BLaER1 treated with 17β-estradiol and CSF1 and Interleukin-3, amounts not matched to agents 10 nM and 100 nM (cell line): ENCODE measurements around the gene DSTN.

Source experiments
- H3K27ac ChIP-seq, 11 experiments: shearing (Covaris generic); formaldehyde crosslinking; 2 replicates each; pipeline ENCODE4 v1.8.1; 2022
- H3K27me3 ChIP-seq, 11 experiments: shearing (Covaris generic); formaldehyde crosslinking; 2 replicates each; pipeline ENCODE4 v1.8.1; 2022
- H3K36me3 ChIP-seq, 11 experiments: shearing (Covaris generic); formaldehyde crosslinking; 2 replicates each; pipeline ENCODE4 v1.8.1; 2022
- H3K4me1 ChIP-seq, 10 experiments: shearing (Covaris generic); formaldehyde crosslinking; 2 replicates each; pipeline ENCODE4 v1.8.1; 2022
- H3K4me2 ChIP-seq, 11 experiments: shearing (Covaris generic); formaldehyde crosslinking; 2 replicates each; pipeline ENCODE4 v1.8.1; 2022
- H3K4me3 ChIP-seq, 10 experiments: shearing (Covaris generic); formaldehyde crosslinking; 2 replicates each; pipeline ENCODE4 v1.8.1; 2022
- H3K9ac ChIP-seq, 11 experiments: shearing (Covaris generic); formaldehyde crosslinking; 2 replicates each; pipeline ENCODE4 v1.8.1; 2022
- H3K9me3 ChIP-seq, 11 experiments: shearing (Covaris generic); formaldehyde crosslinking; replicated peaks in 1 of 11; 2 replicates each; pipeline ENCODE4 v1.8.1; 2022
- H4K20me1 ChIP-seq, 11 experiments: shearing (Covaris generic); formaldehyde crosslinking; 2 replicates each; pipeline ENCODE4 v1.8.1; 2022
- Cebpa-rat ChIP-seq, 11 experiments: shearing (Covaris generic); IDR thresholded peaks; 2 replicates each; pipeline ENCODE4 v1.8.1; 2022

DSTN gene

GRCh38 chr20:17579369-17580039 is 9.6 kb downstream of the DSTN start:
- peaks cover 0 to 76% (median 0%) of the 10 kb centered on the region in 11 experiments; a peak in 6 of 22 replicates for H4K20me1 ChIP-seq
- no peak for TF ChIP-seq Cebpa-rat (IDR thresholded peaks at IDR 0.05)

GRCh38 chr20:17580895-17581294 is 11.0 kb downstream of the DSTN start:
- H3K27ac ChIP-seq = no peak overlapping the region
- peaks cover 0 to 3% (median 0%) of the 10 kb centered on the region in 10 experiments; a peak in 1 of 20 replicates for H3K4me1 ChIP-seq
- no peak overlapping the region for H3K4me2 ChIP-seq
- no peaks in the 10 kb centered on the region for H3K27me3 ChIP-seq
- no peak for TF ChIP-seq Cebpa-rat (IDR thresholded peaks at IDR 0.05)
- H3K9me3 ChIP-seq = peaks cover 0 to 6% (median 0%) of the 10 kb centered on the region in 11 experiments; a peak in 1 of 22 replicates
- no peak overlapping the region for H3K9ac ChIP-seq
- H4K20me1 ChIP-seq = peaks cover 0 to 72% (median 0%) of the 10 kb centered on the region in 11 experiments; a peak in 5 of 22 replicates
- H3K36me3 ChIP-seq = peaks cover 0 to 4% (median 0%) of the 10 kb centered on the region in 11 experiments; a peak in 3 of 22 replicates
- H3K4me3 ChIP-seq = no peak overlapping the region

More at GRCh38 chr20:17579369-17580039, 9.6 kb downstream of the DSTN start:
- H3K36me3 ChIP-seq = peaks cover 0 to 4% (median 0%) of the 10 kb centered on the region in 11 experiments; a peak in 3 of 22 replicates
- H3K27me3 ChIP-seq = no peaks in the 10 kb centered on the region
- H3K27ac ChIP-seq = no peak overlapping the region
- 0 out of 20 replicates have a peak, but pooled peaks cover 0 to 3% (median 0%) of the 10 kb centered on the region in 10 experiments for H3K4me1 ChIP-seq
- H3K9me3 ChIP-seq = peaks cover 0 to 6% (median 0%) of the 10 kb centered on the region in 11 experiments; a peak in 1 of 22 replicates
- no peak overlapping the region for H3K9ac ChIP-seq
- H3K4me2 ChIP-seq = no peak overlapping the region
- H3K4me3 ChIP-seq = no peak overlapping the region

- no peak for TF ChIP-seq Cebpa-rat (IDR thresholded peaks at IDR 0.05)
- Histone ChIP-seq H3K4me3 (no peak overlapping the region), H3K4me1 (peaks cover 0 to 11% (median 4%) of the 10 kb centered on the region in 10 experiments; a peak in 8 of 20 replicates), H3K27ac (no peak overlapping the region), H3K4me2 (no peak overlapping the region), H4K20me1 (peaks cover 0 to 73% (median 0%) of the 10 kb centered on the region in 11 experiments; a peak in 5 of 22 replicates), H3K36me3 (peaks cover 0 to 4% (median 0%) of the 10 kb centered on the region in 11 experiments; a peak in 2 of 22 replicates), H3K9ac (no peak overlapping the region), H3K9me3 (peaks cover 0 to 6% (median 0%) of the 10 kb centered on the region in 11 experiments; a peak in 1 of 22 replicates), H3K27me3 (no peaks in the 10 kb centered on the region)
Observed at GRCh38 chr20:17583126-17583525, 13.3 kb downstream of the DSTN start.

- H3K36me3 ChIP-seq = peaks cover 0 to 4% (median 0%) of the 10 kb centered on the region in 11 experiments; a peak in 1 of 22 replicates
- H3K4me3 ChIP-seq = no peak overlapping the region
- TF ChIP-seq Cebpa-rat (IDR thresholded peaks at IDR 0.05) = no peak
- H3K9me3 ChIP-seq = peaks cover 0 to 6% (median 0%) of the 10 kb centered on the region in 11 experiments; a peak in 1 of 22 replicates
- no peak overlapping the region for H3K27ac ChIP-seq
- H3K4me1 ChIP-seq = peaks cover 5 to 26% (median 13%) of the 10 kb centered on the region in 10 experiments; a peak in 18 of 20 replicates
- H3K4me2 ChIP-seq = no peak overlapping the region
- no peak overlapping the region for H3K9ac ChIP-seq
- no peaks in the 10 kb centered on the region for H3K27me3 ChIP-seq
- peaks cover 0 to 69% (median 0%) of the 10 kb centered on the region in 11 experiments; a peak in 4 of 22 replicates for H4K20me1 ChIP-seq
Observed at GRCh38 chr20:17584689-17585088, 14.8 kb downstream of the DSTN start.

GRCh38 chr20:17586250-17586649 is 16.4 kb downstream of the DSTN start:
- Histone ChIP-seq H3K9me3 (0 out of 22 replicates have a peak, but pooled peaks cover 0 to 2% (median 0%) of the 10 kb centered on the region in 11 experiments), H3K4me1 (peaks cover 13 to 41% (median 27%) of the 10 kb centered on the region in 10 experiments; a peak in 19 of 20 replicates), H3K27ac (no peak overlapping the region), H3K4me3 (no peak overlapping the region), H3K9ac (no peak overlapping the region), H3K4me2 (no peak overlapping the region), H3K36me3 (no peaks in the 10 kb centered on the region; a peak in 1 of 22 replicates), H4K20me1 (peaks cover 0 to 62% (median 0%) of the 10 kb centered on the region in 11 experiments; a peak in 4 of 22 replicates), H3K27me3 (no peaks in the 10 kb centered on the region)
- no peak for TF ChIP-seq Cebpa-rat (IDR thresholded peaks at IDR 0.05)

- H4K20me1 ChIP-seq = peaks cover 0 to 67% (median 0%) of the 10 kb centered on the region in 11 experiments; a peak in 4 of 22 replicates
Observed at GRCh38 chr20:17587148-17587547, 17.3 kb downstream of the DSTN start.

GRCh38 chr20:17587824-17588223 is 17.9 kb downstream of the DSTN start:
- H3K9me3 ChIP-seq = no peaks in the 10 kb centered on the region
- peak overlapping the region in 4 of 11 experiments; percentile 11 to 54 (median 28); a peak in 5 of 22 replicates for H3K4me2 ChIP-seq
- no peak overlapping the region; a peak in 1 of 22 replicates for H3K9ac ChIP-seq
- H3K4me1 ChIP-seq = peaks cover 13 to 52% (median 31%) of the 10 kb centered on the region in 10 experiments; a peak in 19 of 20 replicates
- H3K36me3 ChIP-seq = peaks cover 0 to 6% (median 0%) of the 10 kb centered on the region in 11 experiments; a peak in 3 of 22 replicates
- H3K27me3 ChIP-seq = no peaks in the 10 kb centered on the region
- TF ChIP-seq Cebpa-rat (IDR thresholded peaks at IDR 0.05) = no peak
- no peak overlapping the region for H3K27ac ChIP-seq
- H3K4me3 ChIP-seq = no peak overlapping the region
- H4K20me1 ChIP-seq = peaks cover 0 to 67% (median 0%) of the 10 kb centered on the region in 11 experiments; a peak in 5 of 22 replicates

More at GRCh38 chr20:17587148-17587547, 17.3 kb downstream of the DSTN start:
- peaks cover 0 to 4% (median 0%) of the 10 kb centered on the region in 11 experiments; a peak in 3 of 22 replicates for H3K36me3 ChIP-seq
- no peaks in the 10 kb centered on the region for H3K27me3 ChIP-seq
- H3K9me3 ChIP-seq = no peaks in the 10 kb centered on the region
- peaks cover 13 to 50% (median 31%) of the 10 kb centered on the region in 10 experiments; a peak in 19 of 20 replicates for H3K4me1 ChIP-seq
- no peak overlapping the region for H3K4me2 ChIP-seq
- no peak for TF ChIP-seq Cebpa-rat (IDR thresholded peaks at IDR 0.05)
- no peak overlapping the region for H3K4me3 ChIP-seq
- no peak overlapping the region for H3K9ac ChIP-seq
- H3K27ac ChIP-seq = no peak overlapping the region

GRCh38 chr20:17589161-17589834 is 19.4 kb downstream of the DSTN start:
- Histone ChIP-seq H3K27me3 (no peaks in the 10 kb centered on the region), H3K9ac (no peak overlapping the region), H3K27ac (no peak overlapping the region), H3K9me3 (no peaks in the 10 kb centered on the region), H4K20me1 (peaks cover 0 to 71% (median 0%) of the 10 kb centered on the region in 11 experiments; a peak in 5 of 22 replicates), H3K36me3 (peaks cover 0 to 6% (median 0%) of the 10 kb centered on the region in 11 experiments; a peak in 3 of 22 replicates), H3K4me3 (no peak overlapping the region), H3K4me2 (peak overlapping the region in 6 of 11 experiments; percentile 20 to 79 (median 64); a peak in 12 of 22 replicates), H3K4me1 (peaks cover 13 to 52% (median 32%) of the 10 kb centered on the region in 10 experiments; a peak in 19 of 20 replicates)
- no peak for TF ChIP-seq Cebpa-rat (IDR thresholded peaks at IDR 0.05)
